Measurements from ENCODE around the gene LPCAT1. TPM values are rescaled to one million over a fixed set of nuclear protein-coding genes. Genes with fewer than 3 reads are reported as not detected.

The LPCAT1 gene
- total and polyA plus RNA-seq, 10 of the 15 experiments (the other 5 are each of a cell fraction or from before 2014, with no cell fraction given), result 2.3 to 109 (median 72.7) TPM

DNA sequence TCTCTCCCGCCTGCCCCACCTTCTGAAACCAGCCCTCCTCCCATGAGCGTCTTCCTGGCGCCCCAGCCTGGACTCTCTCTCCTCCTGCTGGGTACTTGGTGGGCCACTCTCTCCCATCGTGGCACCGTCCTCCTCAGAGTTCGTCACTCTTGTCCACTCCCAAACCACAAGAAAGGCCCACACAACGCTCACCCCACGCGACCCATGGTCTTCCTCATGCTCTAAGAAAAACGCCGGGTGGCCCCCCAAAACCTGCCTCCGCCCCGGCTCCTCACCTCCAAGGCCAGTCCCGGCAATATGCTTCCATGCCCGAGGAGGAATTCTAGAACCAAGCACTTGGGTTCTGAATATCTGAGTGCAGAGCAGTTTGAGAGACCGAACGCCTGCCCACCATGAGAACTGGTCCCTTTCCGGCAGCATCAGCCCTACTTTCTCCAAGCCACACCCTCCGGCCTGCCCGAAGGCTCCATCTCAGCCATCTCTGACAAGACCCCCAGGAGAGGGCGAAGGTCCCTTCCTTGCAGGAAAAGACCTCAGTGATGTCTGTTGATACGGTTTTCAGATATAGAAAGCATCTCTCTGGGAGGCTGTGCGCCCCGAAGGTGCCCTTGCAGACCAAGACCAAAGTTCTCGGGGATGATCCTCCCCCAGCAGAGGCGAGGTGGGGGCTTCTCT is 93.5 kb downstream of the LPCAT1 start:
- ATAC-seq (no peak), FAIRE-seq (no peak), DNase-seq (ENCODE audit: low read depth, low spot score) (no peak)
- in situ Hi-C loops (cut with MboI) (no loop called here), intact Hi-C loops (cut with micrococcal nuclease; ENCODE audit: unreplicated experiment) (no loop called here)
- Histone ChIP-seq H3K27ac (ENCODE audit: control insufficient read depth, insufficient read depth) (no peak overlapping the region), H3K27me3 (replicated peaks in 1 of 2; ENCODE audit: control insufficient read depth in 2 of 2, insufficient read depth in 2 of 2, low read length in 1 of 2) (no peaks in the 10 kb centered on the region), H3K4me3 (no peak overlapping the region), H3K79me2 (ENCODE audit: control insufficient read depth, insufficient read depth, low read length) (no peaks in the 10 kb centered on the region), H3K4me2 (ENCODE audit: control insufficient read depth, insufficient read depth) (no peak overlapping the region), H4K20me1 (ENCODE audit: control insufficient read depth, insufficient read depth) (no peaks in the 10 kb centered on the region), H3K9ac (ENCODE audit: control insufficient read depth, insufficient read depth, low read length) (no peak overlapping the region), H3K9me3 (replicated peaks; ENCODE audit: control insufficient read depth, insufficient read depth, low read length) (peaks cover 2% of the 10 kb centered on the region), H2AFZ (ENCODE audit: control insufficient read depth, low read depth, low read length) (no peak overlapping the region), H3K4me1 (ENCODE audit: control insufficient read depth, insufficient read depth, low read length) (no peaks in the 10 kb centered on the region), H3K36me3 (ENCODE audit: control insufficient read depth in 2 of 2, insufficient read depth in 2 of 2, low read length in 1 of 2) (no peaks in the 10 kb centered on the region)
- ChIA-PET CTCF (no interaction called here), SMC1A (ENCODE audit: uncharacterized antibody, unreplicated experiment) (no interaction called here), RAD21 (ENCODE audit: unreplicated experiment) (no interaction called here), POLR2A (no interaction called here)
- no TSS peak for BruUV-seq (replicated peaks)
- 56% methylated on average over 26 of the region's 26 CpGs for WGBS (ENCODE audit: insufficient coverage, insufficient replicate concordance, low lambda C conversion rate, missing lambda C conversion rate)
- no peak for TF ChIP-seq HDGF (IDR thresholded peaks at IDR 0.05)
- TF ChIP-seq BMI1 (IDR thresholded peaks at IDR 0.05; ENCODE audit: borderline replicate concordance), result no peak
- no peak for TF ChIP-seq MTA2 (IDR thresholded peaks at IDR 0.05; ENCODE audit: low read depth)
- no peak for TF ChIP-seq SMC3 (IDR thresholded peaks at IDR 0.05; ENCODE audit: borderline replicate concordance, low read length)
- no peak for TF ChIP-seq FOXM1 (IDR thresholded peaks at IDR 0.05; ENCODE audit: low read depth, low read length)
- TF ChIP-seq SUZ12 (IDR thresholded peaks at IDR 0.05; ENCODE audit: unreplicated experiment), result no peak
- TF ChIP-seq ZBED1 (IDR thresholded peaks at IDR 0.05; ENCODE audit: borderline replicate concordance), result no peak
- TF ChIP-seq SPI1 (IDR thresholded peaks at IDR 0.05; ENCODE audit: borderline replicate concordance, insufficient read depth, low read depth, low read length), result no peak
- TF ChIP-seq FOS (IDR thresholded peaks at IDR 0.05; ENCODE audit: borderline replicate concordance, extremely low read depth, insufficient read length), result no peak
- TF ChIP-seq, protein P1, sequence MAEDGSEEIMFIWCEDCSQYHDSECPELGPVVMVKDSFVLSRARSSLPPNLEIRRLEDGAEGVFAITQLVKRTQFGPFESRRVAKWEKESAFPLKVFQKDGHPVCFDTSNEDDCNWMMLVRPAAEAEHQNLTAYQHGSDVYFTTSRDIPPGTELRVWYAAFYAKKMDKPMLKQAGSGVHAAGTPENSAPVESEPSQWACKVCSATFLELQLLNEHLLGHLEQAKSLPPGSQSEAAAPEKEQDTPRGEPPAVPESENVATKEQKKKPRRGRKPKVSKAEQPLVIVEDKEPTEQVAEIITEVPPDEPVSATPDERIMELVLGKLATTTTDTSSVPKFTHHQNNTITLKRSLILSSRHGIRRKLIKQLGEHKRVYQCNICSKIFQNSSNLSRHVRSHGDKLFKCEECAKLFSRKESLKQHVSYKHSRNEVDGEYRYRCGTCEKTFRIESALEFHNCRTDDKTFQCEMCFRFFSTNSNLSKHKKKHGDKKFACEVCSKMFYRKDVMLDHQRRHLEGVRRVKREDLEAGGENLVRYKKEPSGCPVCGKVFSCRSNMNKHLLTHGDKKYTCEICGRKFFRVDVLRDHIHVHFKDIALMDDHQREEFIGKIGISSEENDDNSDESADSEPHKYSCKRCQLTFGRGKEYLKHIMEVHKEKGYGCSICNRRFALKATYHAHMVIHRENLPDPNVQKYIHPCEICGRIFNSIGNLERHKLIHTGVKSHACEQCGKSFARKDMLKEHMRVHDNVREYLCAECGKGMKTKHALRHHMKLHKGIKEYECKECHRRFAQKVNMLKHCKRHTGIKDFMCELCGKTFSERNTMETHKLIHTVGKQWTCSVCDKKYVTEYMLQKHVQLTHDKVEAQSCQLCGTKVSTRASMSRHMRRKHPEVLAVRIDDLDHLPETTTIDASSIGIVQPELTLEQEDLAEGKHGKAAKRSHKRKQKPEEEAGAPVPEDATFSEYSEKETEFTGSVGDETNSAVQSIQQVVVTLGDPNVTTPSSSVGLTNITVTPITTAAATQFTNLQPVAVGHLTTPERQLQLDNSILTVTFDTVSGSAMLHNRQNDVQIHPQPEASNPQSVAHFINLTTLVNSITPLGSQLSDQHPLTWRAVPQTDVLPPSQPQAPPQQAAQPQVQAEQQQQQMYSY (CRISPR knock-in tag; IDR thresholded peaks at IDR 0.05), result no peak
- no peak for TF ChIP-seq RCOR1 (conservative IDR thresholded peaks at IDR 0.05; ENCODE audit: low read depth, low read length)
- TF ChIP-seq FOXK2 (IDR thresholded peaks at IDR 0.05), result no peak
- TF ChIP-seq IKZF1 (conservative IDR thresholded peaks at IDR 0.05), result no peak
- TF ChIP-seq, protein P2, sequence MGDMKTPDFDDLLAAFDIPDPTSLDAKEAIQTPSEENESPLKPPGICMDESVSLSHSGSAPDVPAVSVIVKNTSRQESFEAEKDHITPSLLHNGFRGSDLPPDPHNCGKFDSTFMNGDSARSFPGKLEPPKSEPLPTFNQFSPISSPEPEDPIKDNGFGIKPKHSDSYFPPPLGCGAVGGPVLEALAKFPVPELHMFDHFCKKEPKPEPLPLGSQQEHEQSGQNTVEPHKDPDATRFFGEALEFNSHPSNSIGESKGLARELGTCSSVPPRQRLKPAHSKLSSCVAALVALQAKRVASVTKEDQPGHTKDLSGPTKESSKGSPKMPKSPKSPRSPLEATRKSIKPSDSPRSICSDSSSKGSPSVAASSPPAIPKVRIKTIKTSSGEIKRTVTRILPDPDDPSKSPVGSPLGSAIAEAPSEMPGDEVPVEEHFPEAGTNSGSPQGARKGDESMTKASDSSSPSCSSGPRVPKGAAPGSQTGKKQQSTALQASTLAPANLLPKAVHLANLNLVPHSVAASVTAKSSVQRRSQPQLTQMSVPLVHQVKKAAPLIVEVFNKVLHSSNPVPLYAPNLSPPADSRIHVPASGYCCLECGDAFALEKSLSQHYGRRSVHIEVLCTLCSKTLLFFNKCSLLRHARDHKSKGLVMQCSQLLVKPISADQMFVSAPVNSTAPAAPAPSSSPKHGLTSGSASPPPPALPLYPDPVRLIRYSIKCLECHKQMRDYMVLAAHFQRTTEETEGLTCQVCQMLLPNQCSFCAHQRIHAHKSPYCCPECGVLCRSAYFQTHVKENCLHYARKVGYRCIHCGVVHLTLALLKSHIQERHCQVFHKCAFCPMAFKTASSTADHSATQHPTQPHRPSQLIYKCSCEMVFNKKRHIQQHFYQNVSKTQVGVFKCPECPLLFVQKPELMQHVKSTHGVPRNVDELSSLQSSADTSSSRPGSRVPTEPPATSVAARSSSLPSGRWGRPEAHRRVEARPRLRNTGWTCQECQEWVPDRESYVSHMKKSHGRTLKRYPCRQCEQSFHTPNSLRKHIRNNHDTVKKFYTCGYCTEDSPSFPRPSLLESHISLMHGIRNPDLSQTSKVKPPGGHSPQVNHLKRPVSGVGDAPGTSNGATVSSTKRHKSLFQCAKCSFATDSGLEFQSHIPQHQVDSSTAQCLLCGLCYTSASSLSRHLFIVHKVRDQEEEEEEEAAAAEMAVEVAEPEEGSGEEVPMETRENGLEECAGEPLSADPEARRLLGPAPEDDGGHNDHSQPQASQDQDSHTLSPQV (IDR thresholded peaks at IDR 0.05), result no peak
- TF ChIP-seq, protein P3, sequence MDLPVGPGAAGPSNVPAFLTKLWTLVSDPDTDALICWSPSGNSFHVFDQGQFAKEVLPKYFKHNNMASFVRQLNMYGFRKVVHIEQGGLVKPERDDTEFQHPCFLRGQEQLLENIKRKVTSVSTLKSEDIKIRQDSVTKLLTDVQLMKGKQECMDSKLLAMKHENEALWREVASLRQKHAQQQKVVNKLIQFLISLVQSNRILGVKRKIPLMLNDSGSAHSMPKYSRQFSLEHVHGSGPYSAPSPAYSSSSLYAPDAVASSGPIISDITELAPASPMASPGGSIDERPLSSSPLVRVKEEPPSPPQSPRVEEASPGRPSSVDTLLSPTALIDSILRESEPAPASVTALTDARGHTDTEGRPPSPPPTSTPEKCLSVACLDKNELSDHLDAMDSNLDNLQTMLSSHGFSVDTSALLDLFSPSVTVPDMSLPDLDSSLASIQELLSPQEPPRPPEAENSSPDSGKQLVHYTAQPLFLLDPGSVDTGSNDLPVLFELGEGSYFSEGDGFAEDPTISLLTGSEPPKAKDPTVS (IDR thresholded peaks at IDR 0.05; ENCODE audit: low read depth, low read length), result no peak
